ENCODE results near the gene SLC6A4.

Gene SLC6A4

DNA sequence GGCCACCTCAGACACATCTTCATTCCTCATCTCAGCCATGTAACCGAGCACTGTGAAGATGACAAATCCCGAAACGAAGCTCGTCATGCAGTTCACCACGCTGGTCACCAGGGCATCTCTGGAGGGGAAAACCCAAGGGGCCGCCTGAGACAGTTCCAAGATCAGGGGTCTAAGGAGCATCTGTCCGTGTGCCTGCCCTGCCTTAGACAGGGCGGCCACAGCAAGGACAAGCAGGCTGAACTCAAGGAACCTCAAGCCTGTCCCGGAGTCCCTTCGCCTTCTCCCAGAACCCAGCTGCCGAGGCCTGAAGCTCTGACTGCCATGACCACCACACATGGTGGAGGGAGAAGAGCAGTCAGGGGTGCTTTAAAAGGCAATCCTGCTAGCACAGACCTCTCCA, 22.7 kb downstream of the SLC6A4 start:
- peak; percentile 79 for DNase-seq (ENCODE audit: extremely low spot score)
- CTCF ChIA-PET: interaction anchor here (0.9 to 4.8 kb wide), 15 partner anchors 8 to 123 kb away, joined by 3 to 30 read pairs (median 3); partner anchors contain the start of genes BLMH and SLC6A4
- POLR2A ChIA-PET: no interaction called here
- TF ChIP-seq, protein P1, sequence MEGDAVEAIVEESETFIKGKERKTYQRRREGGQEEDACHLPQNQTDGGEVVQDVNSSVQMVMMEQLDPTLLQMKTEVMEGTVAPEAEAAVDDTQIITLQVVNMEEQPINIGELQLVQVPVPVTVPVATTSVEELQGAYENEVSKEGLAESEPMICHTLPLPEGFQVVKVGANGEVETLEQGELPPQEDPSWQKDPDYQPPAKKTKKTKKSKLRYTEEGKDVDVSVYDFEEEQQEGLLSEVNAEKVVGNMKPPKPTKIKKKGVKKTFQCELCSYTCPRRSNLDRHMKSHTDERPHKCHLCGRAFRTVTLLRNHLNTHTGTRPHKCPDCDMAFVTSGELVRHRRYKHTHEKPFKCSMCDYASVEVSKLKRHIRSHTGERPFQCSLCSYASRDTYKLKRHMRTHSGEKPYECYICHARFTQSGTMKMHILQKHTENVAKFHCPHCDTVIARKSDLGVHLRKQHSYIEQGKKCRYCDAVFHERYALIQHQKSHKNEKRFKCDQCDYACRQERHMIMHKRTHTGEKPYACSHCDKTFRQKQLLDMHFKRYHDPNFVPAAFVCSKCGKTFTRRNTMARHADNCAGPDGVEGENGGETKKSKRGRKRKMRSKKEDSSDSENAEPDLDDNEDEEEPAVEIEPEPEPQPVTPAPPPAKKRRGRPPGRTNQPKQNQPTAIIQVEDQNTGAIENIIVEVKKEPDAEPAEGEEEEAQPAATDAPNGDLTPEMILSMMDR (IDR thresholded peaks at IDR 0.05; ENCODE audit: control extremely low read depth, extremely low read depth, low read depth, missing control alignments): no peak

DNA sequence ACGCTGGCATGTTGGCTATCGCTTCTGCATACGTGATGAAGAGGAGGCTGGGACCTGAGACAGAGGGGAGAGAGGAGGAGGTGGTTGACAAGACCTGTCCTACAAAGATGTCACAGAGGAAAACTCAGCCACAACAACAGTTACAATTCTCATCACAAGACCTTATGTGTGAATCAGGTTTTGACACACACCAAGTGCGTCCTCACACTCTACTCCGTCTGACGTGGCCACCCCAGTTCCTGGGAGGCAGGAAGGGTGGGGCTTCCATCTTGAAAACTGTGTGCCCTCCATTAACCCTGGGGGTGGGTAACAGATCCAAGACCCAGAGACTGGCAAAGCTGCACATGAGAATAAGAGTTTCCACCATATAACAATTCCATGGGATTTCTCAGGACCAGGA, 24.1 kb downstream of the SLC6A4 start:
- DNase-seq (ENCODE audit: extremely low spot score): no peak
- ChIA-PET CTCF (interaction anchor here (1.3 to 4.8 kb wide), 3 partner anchors 9 to 25 kb away, joined by 3 to 30 read pairs (median 9); partner anchors contain the start of gene SLC6A4), POLR2A (no interaction called here)
- TF ChIP-seq, protein P1 (IDR thresholded peaks at IDR 0.05; ENCODE audit: control extremely low read depth, extremely low read depth, low read depth, missing control alignments): no peak

DNA sequence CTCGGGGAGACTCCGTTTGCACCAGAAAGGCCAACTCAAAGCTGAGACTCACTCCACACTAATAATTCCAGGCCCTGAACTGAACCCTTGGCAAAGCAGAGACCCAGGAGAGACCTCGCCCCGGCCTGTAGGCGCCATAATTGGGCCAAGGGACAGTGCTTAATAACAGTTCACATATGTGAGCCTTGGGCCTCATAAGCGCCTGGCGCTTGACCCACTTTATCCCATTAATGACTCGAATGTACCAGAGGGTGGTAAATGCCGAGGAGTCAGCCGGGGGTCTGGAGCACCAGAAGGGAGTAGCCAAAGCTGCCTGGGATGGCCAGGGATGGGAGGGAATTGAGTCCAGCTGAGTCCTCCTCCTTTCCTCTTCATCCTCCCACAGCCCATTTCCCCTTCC, 24.6 kb downstream of the SLC6A4 start:
- POLR2A ChIA-PET: no interaction called here
- CTCF ChIA-PET: interaction anchor here (1.3 kb wide), 1 partner anchor 25 kb away, joined by 3 read pairs; the partner anchor contains the start of gene SLC6A4
- TF ChIP-seq, protein P1 (IDR thresholded peaks at IDR 0.05; ENCODE audit: control extremely low read depth, extremely low read depth, low read depth, missing control alignments): no peak

DNA sequence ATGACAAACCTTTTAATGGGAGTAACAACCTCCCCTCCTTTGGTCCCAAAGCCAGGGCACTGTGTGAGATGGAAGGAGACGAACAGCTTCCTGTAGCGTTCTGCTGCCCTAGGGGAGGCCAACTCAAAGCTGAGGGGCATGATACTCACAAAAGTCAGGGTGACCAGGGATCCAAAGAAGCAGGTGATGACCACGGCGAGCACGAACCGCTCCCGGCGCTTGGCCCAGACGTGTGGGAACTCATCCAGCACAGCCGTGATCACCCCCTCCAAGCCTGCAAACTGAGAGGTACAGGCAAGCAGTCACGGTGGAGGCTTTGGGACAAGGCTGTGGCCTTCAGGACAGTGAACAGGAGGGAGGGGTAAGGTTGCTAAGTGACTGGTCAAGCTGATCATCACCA, 25.1 kb downstream of the SLC6A4 start:
- CTCF ChIA-PET: interaction anchor here (0.6 to 1.3 kb wide), 2 partner anchors 25 to 106 kb away, joined by 3 read pairs; partner anchors contain the start of gene SLC6A4
- no peak for DNase-seq (ENCODE audit: extremely low spot score)
- TF ChIP-seq, protein P1 (IDR thresholded peaks at IDR 0.05; ENCODE audit: control extremely low read depth, extremely low read depth, low read depth, missing control alignments): no peak
- POLR2A ChIA-PET: no interaction called here

More for the DNA sequence above, 24.6 kb downstream of the SLC6A4 start:
- DNase-seq (ENCODE audit: extremely low spot score): no peak

DNA sequence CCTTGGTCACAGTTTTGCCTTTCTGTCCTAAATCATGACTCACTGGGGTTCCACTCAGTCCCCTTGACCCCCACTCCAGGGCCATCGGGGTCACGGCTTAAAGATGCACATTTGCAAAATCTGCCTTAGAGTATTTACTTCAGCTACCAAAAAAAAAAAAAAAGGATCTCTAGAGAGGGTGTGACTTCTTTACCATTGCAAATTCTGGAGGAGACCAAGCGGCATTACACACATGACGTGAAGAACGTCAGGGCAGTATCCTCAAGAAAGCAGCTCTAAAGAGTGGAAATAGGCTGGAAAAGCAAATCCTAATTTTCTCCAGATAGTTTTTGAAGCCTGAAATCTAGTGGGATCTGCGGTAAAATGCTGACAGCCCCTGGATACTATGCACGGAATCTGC, 25.6 kb downstream of the SLC6A4 start:
- TF ChIP-seq, protein P1 (IDR thresholded peaks at IDR 0.05; ENCODE audit: control extremely low read depth, extremely low read depth, low read depth, missing control alignments): no peak
- ChIA-PET CTCF (interaction anchor here (0.6 to 1.3 kb wide), 2 partner anchors 26 to 105 kb away, joined by 3 read pairs; partner anchors contain the start of gene SLC6A4), POLR2A (no interaction called here)
- no peak for DNase-seq (ENCODE audit: extremely low spot score)

DNA sequence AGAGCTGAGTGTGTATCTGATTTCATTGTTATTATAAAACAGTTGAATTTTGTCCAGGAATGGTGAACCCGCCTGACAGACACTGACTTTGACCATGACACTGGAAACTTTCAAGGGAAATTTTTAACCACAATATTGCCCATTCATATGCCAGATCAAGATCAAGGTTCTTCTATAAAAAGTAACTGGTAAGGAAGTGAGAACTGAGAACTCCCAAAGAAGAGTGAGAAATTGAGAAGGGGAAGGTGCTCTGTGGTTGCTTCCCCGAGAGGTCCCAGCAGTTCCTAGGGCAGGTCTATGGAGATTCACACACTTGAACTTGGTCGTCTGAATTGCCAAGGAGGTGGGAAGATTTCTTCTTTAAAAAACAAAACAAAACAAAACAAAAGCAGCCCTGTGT, 27.3 kb downstream of the SLC6A4 start:
- ChIA-PET CTCF (interaction anchor here (1.1 kb wide), 1 partner anchor 67 kb away, joined by 3 read pairs; no protein-coding TSS in a partner anchor), POLR2A (no interaction called here)
- DNase-seq (ENCODE audit: extremely low spot score): no peak
- TF ChIP-seq, protein P1 (IDR thresholded peaks at IDR 0.05; ENCODE audit: control extremely low read depth, extremely low read depth, low read depth, missing control alignments): no peak

Measured in GM10248 (cell line).